ENCODE data around the gene COPG1.

Gene COPG1

GRCh38 chr3:129312021-129312639 is 62.7 kb downstream of the COPG1 start:
- no peak overlapping the region for H3K4me3 ChIP-seq (ENCODE audit: low read depth, low read length)
- peak; percentile 14 for DNase-seq (ENCODE audit: low read depth)
- no peak for TF ChIP-seq MYC (IDR thresholded peaks at IDR 0.05; ENCODE audit: low read depth, low read length)
- no peak for TF ChIP-seq POLR2A (IDR thresholded peaks at IDR 0.05; ENCODE audit: extremely low read depth, insufficient read length)
- no peak for TF ChIP-seq CTCF (IDR thresholded peaks at IDR 0.05; ENCODE audit: low read depth, low read length)
- no peak for TF ChIP-seq MAX (IDR thresholded peaks at IDR 0.05; ENCODE audit: low read depth, low read length)

DNA sequence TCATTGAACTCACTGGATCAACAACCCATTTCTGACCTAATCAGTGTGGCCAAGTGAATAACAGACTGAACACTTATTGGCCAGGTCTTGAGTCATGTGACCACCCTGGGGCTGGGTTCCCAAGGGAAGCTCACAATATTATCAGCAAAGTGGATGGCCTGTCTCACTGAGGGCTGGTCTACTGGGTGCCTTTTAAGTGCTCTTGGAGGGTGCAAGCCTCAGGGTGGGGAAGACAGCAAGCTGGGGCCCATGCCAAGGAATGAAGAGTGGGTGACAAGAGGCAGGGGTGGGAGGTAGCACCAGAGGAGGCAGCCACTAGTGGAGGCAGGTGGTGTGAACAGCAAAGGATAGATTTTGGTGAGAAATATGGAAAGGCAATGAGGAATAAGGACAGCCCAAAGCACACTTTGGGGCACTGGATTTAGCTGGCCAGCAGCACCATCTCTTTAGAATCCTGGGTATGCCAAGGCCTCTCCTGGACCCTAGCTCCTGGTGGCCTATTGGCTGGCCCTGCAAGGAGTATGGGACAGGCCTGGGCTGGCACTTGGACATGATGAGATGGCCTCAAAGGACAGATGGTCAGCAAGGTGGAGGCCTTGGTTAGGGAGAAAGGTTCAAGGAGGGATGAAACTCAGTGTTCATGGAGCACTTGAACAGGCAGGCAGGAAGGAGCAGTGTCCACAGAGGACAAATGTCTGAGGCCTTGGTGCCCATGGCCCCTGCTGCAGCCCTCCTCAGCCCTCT is 63.4 kb downstream of the COPG1 start:
- DNase-seq (ENCODE audit: low read depth): peak; percentile 21
- no peak overlapping the region for H3K4me3 ChIP-seq (ENCODE audit: low read depth, low read length)
- TF ChIP-seq CTCF (IDR thresholded peaks at IDR 0.05; ENCODE audit: low read depth, low read length): no peak
- no peak for TF ChIP-seq POLR2A (IDR thresholded peaks at IDR 0.05; ENCODE audit: extremely low read depth, insufficient read length)
- no peak for TF ChIP-seq MAX (IDR thresholded peaks at IDR 0.05; ENCODE audit: low read depth, low read length)
- no peak for TF ChIP-seq MYC (IDR thresholded peaks at IDR 0.05; ENCODE audit: low read depth, low read length)

GRCh38 chr3:129313415-129313664 is 63.9 kb downstream of the COPG1 start:
- H3K4me3 ChIP-seq (ENCODE audit: low read depth, low read length): no peak overlapping the region
- TF ChIP-seq CTCF (IDR thresholded peaks at IDR 0.05; ENCODE audit: low read depth, low read length) (no peak), MYC (IDR thresholded peaks at IDR 0.05; ENCODE audit: low read depth, low read length) (no peak), POLR2A (IDR thresholded peaks at IDR 0.05; ENCODE audit: extremely low read depth, insufficient read length) (peak; percentile 4), MAX (IDR thresholded peaks at IDR 0.05; ENCODE audit: low read depth, low read length) (no peak)
- no peak for DNase-seq (ENCODE audit: low read depth)

DNA sequence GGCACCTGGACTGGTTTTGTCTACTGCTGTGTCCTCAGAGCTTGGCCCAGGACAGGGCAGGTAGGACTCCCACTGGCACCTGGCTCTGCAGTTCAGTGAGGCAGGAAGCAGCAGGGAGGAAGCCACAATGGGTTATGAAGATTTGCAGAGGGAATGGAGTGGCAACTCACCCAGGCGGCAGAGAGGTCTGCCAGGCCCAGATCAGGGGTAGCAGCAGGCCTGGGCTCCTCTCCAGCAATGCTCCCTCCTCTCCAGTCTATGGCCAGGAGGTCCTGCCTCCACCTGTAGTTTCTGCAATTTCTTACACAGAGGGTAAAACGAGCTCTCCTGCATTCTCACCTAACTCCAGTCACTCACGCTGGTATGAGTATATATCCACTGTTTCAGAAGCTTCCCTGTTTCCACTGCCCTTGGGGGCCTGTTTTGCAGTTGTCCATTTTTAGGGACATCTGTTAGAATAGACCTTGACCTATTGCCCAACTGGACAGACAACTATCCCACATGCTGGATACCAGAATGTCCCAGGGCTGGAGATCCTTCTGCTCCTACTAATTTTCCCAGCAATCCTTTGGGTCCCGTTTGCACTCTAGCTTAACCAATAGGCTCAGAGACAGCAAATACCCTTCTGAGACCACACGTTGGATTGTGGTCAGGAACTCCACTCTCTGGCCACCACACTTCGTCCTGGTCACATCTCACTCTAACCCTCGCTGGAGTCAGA is 64.4 kb downstream of the COPG1 start:
- DNase-seq (ENCODE audit: low read depth): peak; percentile 24
- H3K4me3 ChIP-seq (ENCODE audit: low read depth, low read length): peak overlapping the region; percentile 17
- peak; percentile 1 for TF ChIP-seq POLR2A (IDR thresholded peaks at IDR 0.05; ENCODE audit: extremely low read depth, insufficient read length)
- TF ChIP-seq MYC (IDR thresholded peaks at IDR 0.05; ENCODE audit: low read depth, low read length): no peak

DNA sequence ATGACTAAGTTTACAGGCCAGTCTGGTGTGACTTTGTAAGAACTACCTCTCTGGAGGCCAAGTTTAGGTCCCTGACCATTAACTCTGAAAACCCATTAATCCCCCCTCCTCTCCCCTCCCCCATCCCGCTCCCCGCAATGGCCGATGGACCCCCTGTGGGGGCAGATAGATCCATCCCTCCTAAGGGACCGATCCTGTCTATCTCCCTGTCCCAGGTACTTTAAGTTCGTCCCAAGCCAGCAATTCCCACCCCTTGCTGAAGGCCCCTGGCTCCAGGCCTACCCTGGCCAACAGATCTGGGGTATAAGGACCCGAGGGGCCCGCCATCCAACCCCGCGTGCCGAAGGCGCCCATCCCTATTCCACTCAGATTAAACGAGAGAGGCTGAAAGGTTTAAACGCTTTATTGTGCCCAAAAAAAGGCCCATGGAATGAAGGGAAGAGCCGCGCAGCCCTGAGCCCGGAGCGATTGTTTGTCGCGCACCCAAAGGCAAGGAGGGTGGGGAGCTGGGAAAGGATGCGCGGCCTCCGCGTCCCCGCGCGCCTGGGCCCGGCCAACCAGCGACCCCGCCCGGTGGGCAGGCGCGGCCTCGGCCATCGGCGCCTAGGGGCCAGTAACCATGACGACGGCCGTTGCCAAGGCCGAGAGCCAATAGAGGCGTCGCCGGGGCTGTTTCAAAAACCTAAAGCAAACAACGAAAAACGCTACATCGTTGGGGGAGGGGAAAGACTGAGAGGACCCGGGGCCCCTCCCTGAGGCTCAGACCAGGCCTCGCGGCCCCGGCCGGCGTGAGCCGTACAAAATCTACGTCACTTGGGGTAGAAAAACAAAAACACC is 65.2 kb downstream of the COPG1 start:
- no peak for TF ChIP-seq MYC (IDR thresholded peaks at IDR 0.05; ENCODE audit: low read depth, low read length)
- TF ChIP-seq POLR2A (IDR thresholded peaks at IDR 0.05; ENCODE audit: extremely low read depth, insufficient read length): no peak
- TF ChIP-seq MAX (IDR thresholded peaks at IDR 0.05; ENCODE audit: low read depth, low read length): no peak
- peak; percentile 89 for DNase-seq (ENCODE audit: low read depth)
- H3K4me3 ChIP-seq (ENCODE audit: low read depth, low read length): peak overlapping the region; percentile 84

- peak overlapping the region; percentile 84 for H3K4me3 ChIP-seq (ENCODE audit: low read depth, low read length)
- TF ChIP-seq POLR2A (IDR thresholded peaks at IDR 0.05; ENCODE audit: extremely low read depth, insufficient read length): no peak
- no peak for TF ChIP-seq MYC (IDR thresholded peaks at IDR 0.05; ENCODE audit: low read depth, low read length)
- no peak for TF ChIP-seq MAX (IDR thresholded peaks at IDR 0.05; ENCODE audit: low read depth, low read length)
- TF ChIP-seq CTCF (IDR thresholded peaks at IDR 0.05; ENCODE audit: low read depth, low read length): no peak
- peak; percentile 61 for DNase-seq (ENCODE audit: low read depth)
These were observed 66.0 kb downstream of the COPG1 start for GRCh38 chr3:129315223-129315997.

All from NB4 (cell line).